ENCODE measurements around the gene ALLC.
A peak's percentile ranks its signal among the peaks of the same experiment; 100 is the strongest.

ALLC gene

GRCh38 chr2:3728104-3729054, 70.4 kb downstream of the ALLC start:
- TF ChIP-seq POU2F2 (IDR thresholded peaks at IDR 0.05; ENCODE audit: low read depth, low read length) (no peak), SPI1 (IDR thresholded peaks at IDR 0.05; ENCODE audit: low read depth, low read length) (no peak), TAF1 (IDR thresholded peaks at IDR 0.05; ENCODE audit: low read depth, low read length) (no peak), PAX5 (IDR thresholded peaks at IDR 0.05; ENCODE audit: insufficient read depth, low read length, severe bottlenecking) (no peak), POLR2AphosphoS5 (IDR thresholded peaks at IDR 0.05; ENCODE audit: low read depth, low read length) (no peak), POLR2A (IDR thresholded peaks at IDR 0.05; ENCODE audit: low read depth, low read length) (no peak)
- DNase-seq (ENCODE audit: insufficient read length, low spot score) (peak; percentile 31), FAIRE-seq (peak; percentile 69)

- no peak for FAIRE-seq
- TF ChIP-seq POU2F2 (IDR thresholded peaks at IDR 0.05; ENCODE audit: low read depth, low read length) (no peak), PAX5 (IDR thresholded peaks at IDR 0.05; ENCODE audit: insufficient read depth, low read length, severe bottlenecking) (no peak), POLR2A (IDR thresholded peaks at IDR 0.05; ENCODE audit: low read depth, low read length) (no peak), SPI1 (IDR thresholded peaks at IDR 0.05; ENCODE audit: low read depth, low read length) (no peak), TAF1 (IDR thresholded peaks at IDR 0.05; ENCODE audit: low read depth, low read length) (no peak), POLR2AphosphoS5 (IDR thresholded peaks at IDR 0.05; ENCODE audit: low read depth, low read length) (no peak)
- DNase-seq (ENCODE audit: insufficient read length, low spot score): no peak
Measured at GRCh38 chr2:3729055-3729448, 71.1 kb downstream of the ALLC start.

GRCh38 chr2:3729786-3730185, 71.8 kb downstream of the ALLC start:
- FAIRE-seq (no peak), DNase-seq (ENCODE audit: insufficient read length, low spot score) (no peak)
- TF ChIP-seq PAX5 (IDR thresholded peaks at IDR 0.05; ENCODE audit: insufficient read depth, low read length, severe bottlenecking) (no peak), TAF1 (IDR thresholded peaks at IDR 0.05; ENCODE audit: low read depth, low read length) (no peak), SPI1 (IDR thresholded peaks at IDR 0.05; ENCODE audit: low read depth, low read length) (no peak), POLR2A (IDR thresholded peaks at IDR 0.05; ENCODE audit: low read depth, low read length) (no peak), POLR2AphosphoS5 (IDR thresholded peaks at IDR 0.05; ENCODE audit: low read depth, low read length) (no peak), POU2F2 (IDR thresholded peaks at IDR 0.05; ENCODE audit: low read depth, low read length) (no peak)

DNA sequence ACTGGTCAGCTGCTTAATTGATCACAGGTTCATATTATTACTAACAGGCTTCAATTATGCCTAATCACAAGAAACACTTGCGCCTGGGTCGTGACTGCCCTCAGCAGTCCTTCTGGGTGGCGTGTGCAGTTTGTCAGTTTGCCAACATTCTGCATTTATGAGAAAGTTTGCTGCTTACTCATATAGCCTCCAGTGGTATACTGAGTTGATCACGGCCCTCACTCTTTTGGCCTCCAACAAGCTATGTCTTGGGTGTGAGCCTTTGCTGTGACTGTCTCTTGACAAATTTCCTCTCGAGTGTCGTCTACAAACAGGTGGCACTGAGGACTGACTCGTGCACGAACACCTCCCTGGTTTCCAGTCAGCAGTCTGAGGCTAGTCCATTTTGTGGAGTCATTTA, 72.6 kb downstream of the ALLC start:
- TF ChIP-seq POLR2AphosphoS5 (IDR thresholded peaks at IDR 0.05; ENCODE audit: low read depth, low read length): no peak
- no peak for TF ChIP-seq TAF1 (IDR thresholded peaks at IDR 0.05; ENCODE audit: low read depth, low read length)
- TF ChIP-seq PAX5 (IDR thresholded peaks at IDR 0.05; ENCODE audit: insufficient read depth, low read length, severe bottlenecking): no peak
- no peak for TF ChIP-seq POLR2A (IDR thresholded peaks at IDR 0.05; ENCODE audit: low read depth, low read length)
- TF ChIP-seq SPI1 (IDR thresholded peaks at IDR 0.05; ENCODE audit: low read depth, low read length): no peak
- TF ChIP-seq POU2F2 (IDR thresholded peaks at IDR 0.05; ENCODE audit: low read depth, low read length): no peak
- FAIRE-seq: no peak
- no peak for DNase-seq (ENCODE audit: insufficient read length, low spot score)

DNA sequence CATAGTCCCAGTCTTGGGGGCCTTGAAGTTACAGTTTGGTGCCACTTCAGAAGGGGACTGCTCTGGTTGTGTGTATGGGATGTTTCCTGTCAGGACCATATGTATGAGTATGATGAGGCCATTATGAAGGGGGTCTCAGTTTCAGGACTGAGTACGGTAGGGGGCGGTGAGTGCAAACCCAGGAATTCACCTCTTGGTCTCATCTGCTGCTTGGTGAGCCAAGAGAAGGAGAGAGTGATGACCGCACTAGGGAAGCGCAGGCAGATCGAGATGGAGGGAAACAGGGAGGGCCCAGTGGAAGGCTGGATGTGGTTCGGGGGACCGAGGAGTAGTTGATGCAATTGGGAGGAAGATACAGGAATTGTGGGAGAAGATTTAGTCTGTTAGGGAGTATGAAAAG, 73.8 kb downstream of the ALLC start:
- DNase-seq (ENCODE audit: insufficient read length, low spot score) (no peak), FAIRE-seq (no peak)
- TF ChIP-seq TAF1 (IDR thresholded peaks at IDR 0.05; ENCODE audit: low read depth, low read length) (no peak), SPI1 (IDR thresholded peaks at IDR 0.05; ENCODE audit: low read depth, low read length) (no peak), POLR2A (IDR thresholded peaks at IDR 0.05; ENCODE audit: low read depth, low read length) (no peak), POU2F2 (IDR thresholded peaks at IDR 0.05; ENCODE audit: low read depth, low read length) (no peak), PAX5 (IDR thresholded peaks at IDR 0.05; ENCODE audit: insufficient read depth, low read length, severe bottlenecking) (no peak), POLR2AphosphoS5 (IDR thresholded peaks at IDR 0.05; ENCODE audit: low read depth, low read length) (no peak)

DNA sequence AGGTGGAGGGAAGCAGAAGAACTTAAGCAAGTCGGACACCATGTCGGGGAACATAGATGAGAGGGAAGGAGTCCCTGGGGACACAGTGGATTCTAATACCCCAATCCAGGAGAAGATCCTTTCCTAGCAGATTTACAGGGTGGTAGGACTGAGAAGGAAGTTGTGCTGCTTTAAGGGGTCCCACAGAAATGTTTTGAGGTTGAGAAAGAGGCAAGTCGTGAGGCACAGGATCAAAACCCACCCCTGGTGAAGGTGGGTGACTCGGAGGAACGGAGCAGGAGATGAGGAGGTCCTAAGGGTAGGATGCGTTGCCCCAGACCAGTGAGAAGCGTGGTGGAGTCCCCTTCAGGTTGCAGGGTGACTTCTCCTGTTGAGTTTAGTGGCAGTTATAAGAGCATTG, 78.1 kb downstream of the ALLC start:
- DNase-seq (ENCODE audit: insufficient read length, low spot score) (no peak), FAIRE-seq (no peak)
- TF ChIP-seq TAF1 (IDR thresholded peaks at IDR 0.05; ENCODE audit: low read depth, low read length) (no peak), POU2F2 (IDR thresholded peaks at IDR 0.05; ENCODE audit: low read depth, low read length) (no peak)

DNA sequence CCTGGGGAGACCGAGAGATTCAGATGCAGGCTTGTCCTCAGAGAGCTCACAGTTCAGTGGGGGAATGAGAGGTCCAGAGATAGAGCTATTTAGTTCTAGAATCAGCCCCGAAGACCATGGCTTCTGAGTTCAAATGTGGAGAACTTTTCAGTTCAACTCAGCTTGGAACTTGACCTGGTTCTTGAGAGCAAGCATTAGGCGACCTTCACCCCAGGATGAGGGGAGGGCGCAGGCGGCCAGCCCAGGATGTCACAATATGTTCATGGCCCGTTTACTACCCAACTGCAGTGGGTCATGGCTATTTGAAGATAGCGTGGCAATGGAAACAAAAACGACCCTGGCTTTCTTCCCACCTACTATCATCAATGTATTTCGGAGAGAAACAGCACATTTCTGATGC, 79.1 kb downstream of the ALLC start:
- FAIRE-seq: no peak
- no peak for DNase-seq (ENCODE audit: insufficient read length, low spot score)
- TF ChIP-seq POU2F2 (IDR thresholded peaks at IDR 0.05; ENCODE audit: low read depth, low read length) (no peak), SPI1 (IDR thresholded peaks at IDR 0.05; ENCODE audit: low read depth, low read length) (no peak), POLR2A (IDR thresholded peaks at IDR 0.05; ENCODE audit: low read depth, low read length) (no peak)

DNA sequence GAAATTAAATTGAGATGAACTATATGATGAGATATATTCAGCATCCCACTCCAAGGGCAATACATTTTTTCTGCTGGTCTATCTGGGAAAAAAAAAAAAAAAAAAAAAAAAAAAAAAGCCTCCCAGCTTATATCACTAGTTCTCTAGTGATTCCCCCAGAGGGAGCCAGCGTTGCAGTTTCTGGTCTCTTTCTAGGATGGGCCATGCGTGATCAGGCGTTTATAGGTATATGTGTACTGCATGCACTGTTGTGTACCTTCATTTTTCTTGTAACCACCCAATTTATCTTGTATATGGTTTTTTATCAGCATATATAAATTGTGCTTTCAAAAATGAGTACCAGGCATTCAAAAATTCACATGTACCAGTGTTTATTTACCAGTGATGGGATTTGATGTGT, 80.5 kb downstream of the ALLC start:
- FAIRE-seq (no peak), DNase-seq (ENCODE audit: insufficient read length, low spot score) (peak; percentile 27)
- TF ChIP-seq POLR2AphosphoS5 (IDR thresholded peaks at IDR 0.05; ENCODE audit: low read depth, low read length): no peak
- TF ChIP-seq POU2F2 (IDR thresholded peaks at IDR 0.05; ENCODE audit: low read depth, low read length): no peak
- no peak for TF ChIP-seq SPI1 (IDR thresholded peaks at IDR 0.05; ENCODE audit: low read depth, low read length)
- TF ChIP-seq POLR2A (IDR thresholded peaks at IDR 0.05; ENCODE audit: low read depth, low read length): no peak
- no peak for TF ChIP-seq TAF1 (IDR thresholded peaks at IDR 0.05; ENCODE audit: low read depth, low read length)
- TF ChIP-seq PAX5 (IDR thresholded peaks at IDR 0.05; ENCODE audit: insufficient read depth, low read length, severe bottlenecking): no peak

GRCh38 chr2:3739313-3739712, 81.3 kb downstream of the ALLC start:
- TF ChIP-seq POLR2AphosphoS5 (IDR thresholded peaks at IDR 0.05; ENCODE audit: low read depth, low read length) (no peak), POU2F2 (IDR thresholded peaks at IDR 0.05; ENCODE audit: low read depth, low read length) (no peak), PAX5 (IDR thresholded peaks at IDR 0.05; ENCODE audit: insufficient read depth, low read length, severe bottlenecking) (no peak), TAF1 (IDR thresholded peaks at IDR 0.05; ENCODE audit: low read depth, low read length) (no peak), POLR2A (IDR thresholded peaks at IDR 0.05; ENCODE audit: low read depth, low read length) (no peak), SPI1 (IDR thresholded peaks at IDR 0.05; ENCODE audit: low read depth, low read length) (no peak)
- no peak for DNase-seq (ENCODE audit: insufficient read length, low spot score)
- FAIRE-seq: no peak

DNA sequence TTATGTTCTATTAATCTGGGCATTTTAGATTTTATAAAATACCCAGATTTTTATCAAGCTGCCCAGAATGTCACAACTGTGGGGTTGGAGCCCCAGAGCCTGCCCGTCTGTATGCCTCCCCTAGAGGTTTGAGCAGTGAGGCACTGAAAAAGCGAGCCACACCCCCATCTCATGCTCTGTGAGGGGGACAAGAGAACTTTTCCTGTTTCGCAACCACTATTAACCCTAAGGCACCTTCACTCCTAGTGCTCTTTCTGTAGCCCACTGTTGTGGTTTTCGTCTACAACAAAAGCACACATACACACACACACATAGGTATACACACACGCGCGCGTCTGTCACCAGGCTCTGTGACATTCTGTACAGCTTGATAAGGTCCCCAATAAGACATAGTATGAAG, 83.4 kb downstream of the ALLC start:
- DNase-seq (ENCODE audit: insufficient read length, low spot score) (no peak), FAIRE-seq (no peak)
- TF ChIP-seq TAF1 (IDR thresholded peaks at IDR 0.05; ENCODE audit: low read depth, low read length) (no peak), POU2F2 (IDR thresholded peaks at IDR 0.05; ENCODE audit: low read depth, low read length) (no peak), PAX5 (IDR thresholded peaks at IDR 0.05; ENCODE audit: insufficient read depth, low read length, severe bottlenecking) (no peak), POLR2A (IDR thresholded peaks at IDR 0.05; ENCODE audit: low read depth, low read length) (no peak), POLR2AphosphoS5 (IDR thresholded peaks at IDR 0.05; ENCODE audit: low read depth, low read length) (no peak), SPI1 (IDR thresholded peaks at IDR 0.05; ENCODE audit: low read depth, low read length) (no peak)
